ENCODE results near the gene MTMR1. TPM values are rescaled to one million over a fixed set of nuclear protein-coding genes. Genes with fewer than 3 reads are reported as not detected.

Gene MTMR1
- total and polyA plus RNA-seq, 2 donors from 2014 or later = 6.2 to 24.5 TPM

- H3K9ac ChIP-seq (ENCODE audit: low read length in 3 of 3) = no peak overlapping the region
- no peak overlapping the region for H3K4me3 ChIP-seq (ENCODE audit: low read length in 3 of 3)
- FAIRE-seq (no peak), DNase-seq (no peak)
- H3K36me3 ChIP-seq (ENCODE audit: control insufficient read depth in 2 of 3, insufficient read depth in 3 of 3, low read length in 3 of 3) = peaks cover 2 to 18% (median 7%) of the 10 kb centered on the region in 3 donors
- no peak overlapping the region for H3K27ac ChIP-seq (ENCODE audit: low read depth in 2 of 2, low read length in 2 of 2)
- TF ChIP-seq CTCF (IDR thresholded peaks at IDR 0.05; ENCODE audit: borderline replicate concordance, extremely low read depth, insufficient read depth) = no peak
- H3K4me1 ChIP-seq (ENCODE audit: control insufficient read depth in 2 of 3, insufficient read depth in 2 of 3, low read depth in 1 of 3, low read length in 3 of 3) = no peaks in the 10 kb centered on the region
- H3K27me3 ChIP-seq (ENCODE audit: control insufficient read depth, insufficient read depth, low read length) = no peaks in the 10 kb centered on the region
- intact Hi-C loops (cut with DNase I) = no loop called here
- H3K9me3 ChIP-seq (ENCODE audit: control insufficient read depth in 2 of 3, insufficient read depth in 1 of 3, low read length in 3 of 3) = no peaks in the 10 kb centered on the region
Observed at GRCh38 chrX:150729956-150730355, 36.8 kb downstream of the MTMR1 start.

GRCh38 chrX:150730719-150731118, 37.5 kb downstream of the MTMR1 start:
- no peak for FAIRE-seq
- Histone ChIP-seq H3K4me1 (ENCODE audit: control insufficient read depth in 2 of 3, insufficient read depth in 2 of 3, low read depth in 1 of 3, low read length in 3 of 3) (no peaks in the 10 kb centered on the region), H3K27ac (ENCODE audit: low read depth in 2 of 2, low read length in 2 of 2) (no peak overlapping the region), H3K9ac (ENCODE audit: low read length in 3 of 3) (no peak overlapping the region), H3K27me3 (ENCODE audit: control insufficient read depth, insufficient read depth, low read length) (no peaks in the 10 kb centered on the region), H3K4me3 (ENCODE audit: low read length in 3 of 3) (no peak overlapping the region), H3K36me3 (ENCODE audit: control insufficient read depth in 2 of 3, insufficient read depth in 3 of 3, low read length in 3 of 3) (peaks cover 2 to 21% (median 7%) of the 10 kb centered on the region in 3 donors), H3K9me3 (ENCODE audit: control insufficient read depth in 2 of 3, insufficient read depth in 1 of 3, low read length in 3 of 3) (no peaks in the 10 kb centered on the region)
- intact Hi-C loops (cut with DNase I) = no loop called here
- no peak for DNase-seq
- no peak for TF ChIP-seq CTCF (IDR thresholded peaks at IDR 0.05; ENCODE audit: borderline replicate concordance, extremely low read depth, insufficient read depth)

GRCh38 chrX:150731795-150732194, 38.6 kb downstream of the MTMR1 start:
- H3K9me3 ChIP-seq (ENCODE audit: control insufficient read depth in 2 of 3, insufficient read depth in 1 of 3, low read length in 3 of 3) = no peaks in the 10 kb centered on the region
- TF ChIP-seq CTCF (IDR thresholded peaks at IDR 0.05; ENCODE audit: borderline replicate concordance, extremely low read depth, insufficient read depth) = no peak
- H3K4me3 ChIP-seq (ENCODE audit: low read length in 3 of 3) = no peak overlapping the region
- DNase-seq = peak in 1 of 5 donors; percentile 2
- no peak overlapping the region for H3K9ac ChIP-seq (ENCODE audit: low read length in 3 of 3)
- peaks cover 2 to 23% (median 7%) of the 10 kb centered on the region in 3 donors for H3K36me3 ChIP-seq (ENCODE audit: control insufficient read depth in 2 of 3, insufficient read depth in 3 of 3, low read length in 3 of 3)
- H3K27me3 ChIP-seq (ENCODE audit: control insufficient read depth, insufficient read depth, low read length) = no peaks in the 10 kb centered on the region
- intact Hi-C loops (cut with DNase I) = no loop called here
- H3K4me1 ChIP-seq (ENCODE audit: control insufficient read depth in 2 of 3, insufficient read depth in 2 of 3, low read depth in 1 of 3, low read length in 3 of 3) = no peaks in the 10 kb centered on the region
- no peak overlapping the region for H3K27ac ChIP-seq (ENCODE audit: low read depth in 2 of 2, low read length in 2 of 2)
- FAIRE-seq = no peak

GRCh38 chrX:150736475-150736874, 43.3 kb downstream of the MTMR1 start:
- Histone ChIP-seq H3K27me3 (ENCODE audit: control insufficient read depth, insufficient read depth, low read length) (no peaks in the 10 kb centered on the region), H3K27ac (ENCODE audit: low read depth in 2 of 2, low read length in 2 of 2) (no peak overlapping the region), H3K36me3 (ENCODE audit: control insufficient read depth in 2 of 3, insufficient read depth in 3 of 3, low read length in 3 of 3) (peaks cover 2 to 31% (median 9%) of the 10 kb centered on the region in 3 donors), H3K4me1 (ENCODE audit: control insufficient read depth in 2 of 3, insufficient read depth in 2 of 3, low read depth in 1 of 3, low read length in 3 of 3) (no peaks in the 10 kb centered on the region), H3K9me3 (ENCODE audit: control insufficient read depth in 2 of 3, insufficient read depth in 1 of 3, low read length in 3 of 3) (no peaks in the 10 kb centered on the region), H3K4me3 (ENCODE audit: low read length in 3 of 3) (no peak overlapping the region), H3K9ac (ENCODE audit: low read length in 3 of 3) (no peak overlapping the region)
- no peak for TF ChIP-seq CTCF (IDR thresholded peaks at IDR 0.05; ENCODE audit: borderline replicate concordance, extremely low read depth, insufficient read depth)
- intact Hi-C loops (cut with DNase I) = no loop called here
- FAIRE-seq (no peak), DNase-seq (no peak)
